KMS-11 (cell line): ENCODE data around the gene DNAJB14.

Experiments
- H2AFZ ChIP-seq: fragments of 200-600 bp; sonication (generic); 2 replicates; pipeline ENCODE4 v1.6.1; 2016; ENCODE audit warnings: antibody characterized with exemption, mixed run types, low read depth
- H3K27ac ChIP-seq: fragments of 200-600 bp; sonication (generic); 2 replicates; pipeline ENCODE4 v1.6.1; 2016; ENCODE audit warnings: mild to moderate bottlenecking, mixed run types
- H3K27me3 ChIP-seq: fragments of 200-600 bp; sonication (generic); 2 replicates; pipeline ENCODE4 v1.6.1; 2017; ENCODE audit warnings: mild to moderate bottlenecking, low read depth, mixed run types, moderate library complexity; ENCODE audit not compliant: insufficient read depth
- H3K36me3 ChIP-seq: fragments of 200-600 bp; sonication (generic); 2 replicates; pipeline ENCODE4 v1.6.1; 2017; ENCODE audit warnings: mild to moderate bottlenecking, mixed run types; ENCODE audit not compliant: insufficient read depth
- H3K4me1 ChIP-seq: fragments of 200-600 bp; sonication (generic); 2 replicates; pipeline ENCODE4 v1.6.1; 2016; ENCODE audit warnings: mild to moderate bottlenecking, low read depth, mixed run types; ENCODE audit not compliant: poor library complexity, severe bottlenecking
- H3K4me2 ChIP-seq: fragments of 200-600 bp; sonication (generic); 2 replicates; pipeline ENCODE4 v1.7.0; 2016; ENCODE audit warnings: mild to moderate bottlenecking, mixed run types
- H3K4me3 ChIP-seq: fragments of 200-600 bp; sonication (generic); IDR thresholded peaks from 2 replicates; pipeline ENCODE4 v1.6.1; 2017; ENCODE audit warnings: low read depth, low read length, mixed read lengths; ENCODE audit not compliant: insufficient read depth
- H3K79me2 ChIP-seq: fragments of 200-600 bp; sonication (generic); 2 replicates; pipeline ENCODE4 v1.6.1; 2016; ENCODE audit warnings: low read depth, mixed run types; ENCODE audit not compliant: insufficient read depth
- H3K9ac ChIP-seq: fragments of 200-600 bp; sonication (generic); 2 replicates; pipeline ENCODE4 v1.6.1; 2016; ENCODE audit warnings: mild to moderate bottlenecking, mixed run types
- H4K20me1 ChIP-seq: fragments of 200-600 bp; sonication (generic); 2 replicates; pipeline ENCODE4 v1.6.1; 2016; ENCODE audit warnings: mild to moderate bottlenecking, mixed run types; ENCODE audit not compliant: insufficient read depth
- TF ChIP-seq, protein P1 (sequence below): fragments of 200-600 bp; sonication (generic); conservative IDR thresholded peaks from 2 replicates; pipeline ENCODE4 v1.6.1; 2017; ENCODE audit warnings: low read depth, mild to moderate bottlenecking, antibody characterized with exemption, low read length, moderate library complexity, mixed read lengths

DNAJB14 gene

GRCh38 chr4:99853999-99854398 is 92.4 kb downstream of the DNAJB14 start:
- Histone ChIP-seq H3K36me3 (no peaks in the 10 kb centered on the region), H2AFZ (no peak overlapping the region), H4K20me1 (no peaks in the 10 kb centered on the region), H3K4me2 (no peak overlapping the region), H3K4me3 (no peak overlapping the region), H3K27me3 (no peaks in the 10 kb centered on the region), H3K79me2 (no peaks in the 10 kb centered on the region), H3K4me1 (peaks cover 6% of the 10 kb centered on the region), H3K27ac (no peak overlapping the region), H3K9ac (no peak overlapping the region)
- TF ChIP-seq, protein P1, sequence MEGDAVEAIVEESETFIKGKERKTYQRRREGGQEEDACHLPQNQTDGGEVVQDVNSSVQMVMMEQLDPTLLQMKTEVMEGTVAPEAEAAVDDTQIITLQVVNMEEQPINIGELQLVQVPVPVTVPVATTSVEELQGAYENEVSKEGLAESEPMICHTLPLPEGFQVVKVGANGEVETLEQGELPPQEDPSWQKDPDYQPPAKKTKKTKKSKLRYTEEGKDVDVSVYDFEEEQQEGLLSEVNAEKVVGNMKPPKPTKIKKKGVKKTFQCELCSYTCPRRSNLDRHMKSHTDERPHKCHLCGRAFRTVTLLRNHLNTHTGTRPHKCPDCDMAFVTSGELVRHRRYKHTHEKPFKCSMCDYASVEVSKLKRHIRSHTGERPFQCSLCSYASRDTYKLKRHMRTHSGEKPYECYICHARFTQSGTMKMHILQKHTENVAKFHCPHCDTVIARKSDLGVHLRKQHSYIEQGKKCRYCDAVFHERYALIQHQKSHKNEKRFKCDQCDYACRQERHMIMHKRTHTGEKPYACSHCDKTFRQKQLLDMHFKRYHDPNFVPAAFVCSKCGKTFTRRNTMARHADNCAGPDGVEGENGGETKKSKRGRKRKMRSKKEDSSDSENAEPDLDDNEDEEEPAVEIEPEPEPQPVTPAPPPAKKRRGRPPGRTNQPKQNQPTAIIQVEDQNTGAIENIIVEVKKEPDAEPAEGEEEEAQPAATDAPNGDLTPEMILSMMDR, result no peak

DNA sequence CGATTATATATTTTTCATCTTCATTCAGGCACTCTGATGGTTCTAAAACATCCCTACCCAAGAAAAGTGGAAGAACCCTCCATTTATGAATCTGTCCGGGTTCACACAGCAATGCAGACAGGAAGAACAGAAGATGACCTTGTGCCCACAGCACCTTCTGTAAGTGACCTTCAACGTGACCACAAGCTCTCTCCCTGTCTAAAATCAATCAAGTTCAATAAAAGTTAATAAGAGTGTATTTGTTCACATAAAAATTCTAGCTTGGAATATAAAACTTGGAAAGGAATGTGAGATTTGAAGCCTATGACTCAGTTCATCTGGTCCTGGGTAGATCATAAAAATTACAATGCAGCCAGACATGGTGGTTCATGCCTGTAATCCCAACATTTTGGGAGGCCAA is 93.2 kb downstream of the DNAJB14 start:
- Histone ChIP-seq H3K79me2 (no peaks in the 10 kb centered on the region), H3K27ac (no peak overlapping the region), H3K4me3 (no peak overlapping the region), H3K36me3 (no peaks in the 10 kb centered on the region), H3K4me1 (peaks cover 6% of the 10 kb centered on the region), H4K20me1 (no peaks in the 10 kb centered on the region), H3K4me2 (no peak overlapping the region), H3K9ac (no peak overlapping the region), H3K27me3 (no peaks in the 10 kb centered on the region), H2AFZ (no peak overlapping the region)
- TF ChIP-seq, protein P1, result no peak

DNA sequence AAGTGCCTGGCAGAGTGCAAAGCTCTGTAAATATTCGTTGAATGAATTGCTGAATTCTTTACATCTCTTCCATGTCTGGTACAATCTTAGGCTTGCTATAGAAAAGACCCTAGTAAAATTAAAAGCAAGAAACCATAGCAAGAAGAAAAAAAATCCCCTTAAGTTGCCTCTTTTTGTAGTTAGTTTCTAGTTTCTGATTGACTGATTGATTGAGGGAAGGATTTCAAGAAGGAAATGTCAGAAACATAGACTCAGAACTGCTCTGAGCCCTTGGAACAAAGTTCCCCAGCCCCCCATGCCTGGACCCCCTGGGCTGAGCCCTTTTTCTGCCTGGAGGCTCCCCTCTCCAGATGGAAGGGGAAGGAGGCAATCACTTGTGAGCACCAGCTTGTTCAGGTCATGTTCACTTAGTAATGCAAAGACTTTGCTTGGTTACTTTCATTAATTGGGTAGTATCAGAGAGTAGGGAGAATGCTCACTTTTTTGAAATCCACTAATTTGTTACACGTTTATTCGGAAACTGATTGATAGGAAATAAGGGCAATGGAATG is 94.1 kb downstream of the DNAJB14 start:
- Histone ChIP-seq H3K4me3 (no peak overlapping the region), H4K20me1 (no peaks in the 10 kb centered on the region), H3K4me1 (peaks cover 8% of the 10 kb centered on the region), H3K4me2 (no peak overlapping the region), H3K27ac (no peak overlapping the region), H3K9ac (no peak overlapping the region), H3K27me3 (no peaks in the 10 kb centered on the region), H2AFZ (no peak overlapping the region), H3K79me2 (no peaks in the 10 kb centered on the region), H3K36me3 (no peaks in the 10 kb centered on the region)
- TF ChIP-seq, protein P1, result no peak

DNA sequence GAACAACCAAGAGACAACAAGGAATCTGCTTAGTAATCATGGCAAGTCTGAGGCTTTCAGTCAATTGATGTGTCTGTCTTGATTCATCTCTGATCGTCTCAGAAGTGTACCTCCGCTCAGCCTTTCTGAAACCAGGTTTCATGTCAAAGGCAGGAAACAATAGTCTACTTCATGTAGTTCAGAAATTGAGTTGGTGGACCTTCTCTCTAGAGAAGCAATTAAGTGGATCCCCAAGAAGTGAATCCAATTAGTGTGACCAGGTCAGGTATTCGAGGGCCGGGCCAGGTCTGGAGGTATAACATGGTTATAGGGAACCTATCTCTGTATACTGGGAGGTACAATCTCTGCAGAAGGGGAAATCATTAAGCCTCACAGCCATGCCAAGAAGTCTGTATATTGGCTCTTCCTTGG is 97.8 kb downstream of the DNAJB14 start:
- no peak overlapping the region for H3K9ac ChIP-seq
- H3K4me2 ChIP-seq, result no peak overlapping the region
- no peak overlapping the region for H3K27ac ChIP-seq
- H2AFZ ChIP-seq, result no peak overlapping the region
- H3K4me1 ChIP-seq, result peaks cover 3% of the 10 kb centered on the region
- TF ChIP-seq, protein P1, result no peak
- H4K20me1 ChIP-seq, result no peaks in the 10 kb centered on the region
- H3K27me3 ChIP-seq, result no peaks in the 10 kb centered on the region
- H3K4me3 ChIP-seq, result no peak overlapping the region
- no peaks in the 10 kb centered on the region for H3K79me2 ChIP-seq
- no peaks in the 10 kb centered on the region for H3K36me3 ChIP-seq
